SK-N-SH treated with all-trans-retinoic acid at 6 μM for 48 hours (cell line): ENCODE data around the gene MAN2B1.

Source experiments
- ARNTL ChIP-seq: fragments of 450-650 bp; formaldehyde crosslinking; IDR thresholded peaks from 2 replicates; pipeline ENCODE4 v1.5.0; 2020; ENCODE audit warnings: low read depth, mild to moderate bottlenecking, moderate library complexity, borderline replicate concordance
- CSRNP3 ChIP-seq: fragments of 250-450 bp; sonication (Bioruptor Pico); IDR thresholded peaks from 2 replicates; pipeline ENCODE4 v1.5.1; 2021; ENCODE audit warnings: mild to moderate bottlenecking, moderate library complexity
- ISL1 ChIP-seq: fragments of 250-450 bp; sonication (Bioruptor Pico); IDR thresholded peaks from 2 replicates; pipeline ENCODE4 v2.1.2; 2022; ENCODE audit warnings: mild to moderate bottlenecking, moderate library complexity
- PATZ1 ChIP-seq: fragments of 250-450 bp; sonication (Bioruptor Pico); IDR thresholded peaks from 2 replicates; pipeline ENCODE4 v1.8.0; 2020; ENCODE audit warnings: mild to moderate bottlenecking, moderate library complexity, borderline replicate concordance
- PPARA ChIP-seq: fragments of 250-450 bp; sonication (Bioruptor Pico); IDR thresholded peaks from 2 replicates; pipeline ENCODE4 v1.5.0; 2020; ENCODE audit warnings: mild to moderate bottlenecking, borderline replicate concordance
- RARB ChIP-seq: fragments of 250-450 bp; sonication (Bioruptor Pico); IDR thresholded peaks from 2 replicates; pipeline ENCODE4 v1.8.0; 2021; ENCODE audit warnings: mild to moderate bottlenecking, moderate library complexity
- TOX ChIP-seq: fragments of 250-450 bp; sonication (Bioruptor Pico); IDR thresholded peaks from 2 replicates; pipeline ENCODE4 v1.8.0; 2021; ENCODE audit warnings: mild to moderate bottlenecking, moderate library complexity, borderline replicate concordance
- TSHZ2 ChIP-seq: fragments of 250-450 bp; sonication (Bioruptor Pico); IDR thresholded peaks from 2 replicates; pipeline ENCODE4 v1.5.0; 2020; ENCODE audit warnings: mild to moderate bottlenecking, moderate library complexity
- ZC3H10 ChIP-seq: fragments of 250-450 bp; sonication (Bioruptor Pico); IDR thresholded peaks from 2 replicates; pipeline ENCODE4 v1.5.1; 2021; ENCODE audit warnings: mild to moderate bottlenecking, moderate library complexity
- ZFP30 ChIP-seq: fragments of 450-650 bp; formaldehyde crosslinking; IDR thresholded peaks from 2 replicates; pipeline ENCODE4 v1.5.0; 2022; ENCODE audit warnings: mild to moderate bottlenecking, moderate library complexity
- ZNF565 ChIP-seq: fragments of 450-650 bp; formaldehyde crosslinking; conservative IDR thresholded peaks from 2 replicates; pipeline ENCODE4 v1.5.0; 2020; ENCODE audit warnings: low read depth, mild to moderate bottlenecking, moderate library complexity
- ZNF8 ChIP-seq: fragments of 450-650 bp; formaldehyde crosslinking; IDR thresholded peaks from 2 replicates; pipeline ENCODE4 v1.5.0; 2020; ENCODE audit warnings: mild to moderate bottlenecking, moderate library complexity
- TF ChIP-seq, protein P1 (sequence below): fragments of 250-450 bp; sonication (Bioruptor Pico); IDR thresholded peaks from 2 replicates; pipeline ENCODE4 v1.5.1; 2020; ENCODE audit warnings: low read depth, mild to moderate bottlenecking, moderate library complexity

GRCh38 chr19:12610540-12611360 lies 55.8 kb downstream of the MAN2B1 start, which contains the start of the genes ZNF490 and ZNF791:
- no peak for TF ChIP-seq RARB
- no peak for TF ChIP-seq PPARA
- TF ChIP-seq, protein P1, sequence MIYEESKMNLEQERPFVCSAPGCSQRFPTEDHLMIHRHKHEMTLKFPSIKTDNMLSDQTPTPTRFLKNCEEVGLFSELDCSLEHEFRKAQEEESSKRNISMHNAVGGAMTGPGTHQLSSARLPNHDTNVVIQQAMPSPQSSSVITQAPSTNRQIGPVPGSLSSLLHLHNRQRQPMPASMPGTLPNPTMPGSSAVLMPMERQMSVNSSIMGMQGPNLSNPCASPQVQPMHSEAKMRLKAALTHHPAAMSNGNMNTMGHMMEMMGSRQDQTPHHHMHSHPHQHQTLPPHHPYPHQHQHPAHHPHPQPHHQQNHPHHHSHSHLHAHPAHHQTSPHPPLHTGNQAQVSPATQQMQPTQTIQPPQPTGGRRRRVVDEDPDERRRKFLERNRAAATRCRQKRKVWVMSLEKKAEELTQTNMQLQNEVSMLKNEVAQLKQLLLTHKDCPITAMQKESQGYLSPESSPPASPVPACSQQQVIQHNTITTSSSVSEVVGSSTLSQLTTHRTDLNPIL (CRISPR knock-in tag), result no peak
- no peak for TF ChIP-seq ARNTL (CRISPR knock-in tag)
- no peak for TF ChIP-seq ZC3H10 (CRISPR knock-in tag)
- TF ChIP-seq CSRNP3 (CRISPR knock-in tag), result no peak
- no peak for TF ChIP-seq PATZ1 (CRISPR knock-in tag)
- no peak for TF ChIP-seq ZNF565
- TF ChIP-seq TOX (CRISPR knock-in tag), result no peak
- no peak for TF ChIP-seq ZNF8 (CRISPR knock-in tag)
- no peak for TF ChIP-seq ISL1 (CRISPR knock-in tag)
- TF ChIP-seq ZFP30 (CRISPR knock-in tag), result no peak
- no peak for TF ChIP-seq TSHZ2
